Lung (tissue), 12 donors: ENCODE data around the gene SNED1. TPM values are rescaled to one million over a fixed set of nuclear protein-coding genes. Genes with fewer than 3 reads are reported as not detected.

ENCODE experiments used
- ATAC-seq: fragments of 200-7000 bp; cut with Tn5 transposase; one replicate; pipeline ENCODE4 v1.9.1; 2020; ENCODE audit warnings: moderate number of reproducible peaks; ENCODE audit not compliant: insufficient read depth, low FRiP score
- DNase-seq, 3 donors: peaks; one replicate each; pipeline ENCODE4 v3.0.0-alpha.2; 2013 to 2017
- H3K27ac ChIP-seq, 2 donors: one replicate each; pipeline ENCODE4 v1.5.1; 2013; ENCODE audit warnings: mild to moderate bottlenecking in 2 of 2, moderate library complexity in 2 of 2, control low read depth in 1 of 2, inconsistent platforms in 1 of 2, low read depth in 1 of 2, low read length in 1 of 2
- H3K27me3 ChIP-seq, 3 donors: one replicate each; pipeline ENCODE4 v1.5.1; 2013; ENCODE audit warnings: low read length in 2 of 3; ENCODE audit not compliant: control insufficient read depth in 3 of 3, insufficient read depth in 3 of 3
- H3K36me3 ChIP-seq, 4 donors: one replicate each; pipeline ENCODE4 v1.5.1; 2013; ENCODE audit warnings: low read length in 4 of 4, mild to moderate bottlenecking in 1 of 4, moderate library complexity in 1 of 4; ENCODE audit not compliant: control insufficient read depth in 4 of 4, insufficient read depth in 4 of 4
- H3K4me1 ChIP-seq, 5 donors: one replicate each; pipeline ENCODE4 v1.5.1; 2013; ENCODE audit warnings: low read length in 5 of 5, mild to moderate bottlenecking in 2 of 5, moderate library complexity in 1 of 5; ENCODE audit not compliant: control insufficient read depth in 5 of 5, insufficient read depth in 5 of 5
- H3K4me3 ChIP-seq: one replicate; pipeline ENCODE4 v1.5.1; 2013; ENCODE audit warnings: mild to moderate bottlenecking, control low read depth, moderate library complexity
- H3K9ac ChIP-seq, 2 donors: one replicate each; pipeline ENCODE4 v1.5.1; 2013; ENCODE audit warnings: low read length in 2 of 2, control low read depth in 1 of 2; ENCODE audit not compliant: insufficient read depth in 1 of 2
- H3K9me3 ChIP-seq, 4 donors: one replicate each; pipeline ENCODE4 v1.5.1; 2013; ENCODE audit warnings: low read length in 3 of 4, mild to moderate bottlenecking in 1 of 4, moderate library complexity in 1 of 4; ENCODE audit not compliant: control insufficient read depth in 4 of 4, insufficient read depth in 3 of 4
- CTCF ChIP-seq: IDR thresholded peaks from 2 replicates; pipeline ENCODE4 v1.5.1; 2012; ENCODE audit warnings: mild to moderate bottlenecking; ENCODE audit errors: control extremely low read depth, extremely low read depth
- WGBS, 2 donors: extraction: QIAGEN DNeasy Blood & Tissue Kit; methylation state at CpG; one replicate each; pipeline ENCODE4 v1.1.7; 2013; 5-methylcytosine and 5-hydroxymethylcytosine counted together
- polyA plus RNA-seq, 2 donors: library from polyadenylated mRNA; stranded (reverse); fragments of 200-250 nt; gene quantifications; one replicate each; pipeline ENCODE4 v1.2.1, GENCODE V29; 2013
- total RNA-seq, 2 donors: library from RNA; depleted of rRNA in 1 of 2; stranded (reverse); fragments of >200 nt in 1 of 2; gene quantifications; one replicate each; pipeline ENCODE4 v1.2.1, GENCODE V29; 2014 to 2021
- donor health status: control.
- donor health status: control.
- donor health status: Bipolar disorder and iron deficiency.
- donor health status: healthy.
- donor health status: DM: yes; HTN: yes; CAD: no.

SNED1 gene
- total and polyA plus RNA-seq, 4 donors, result 5.9 to 74.6 (median 34.7) TPM

DNA sequence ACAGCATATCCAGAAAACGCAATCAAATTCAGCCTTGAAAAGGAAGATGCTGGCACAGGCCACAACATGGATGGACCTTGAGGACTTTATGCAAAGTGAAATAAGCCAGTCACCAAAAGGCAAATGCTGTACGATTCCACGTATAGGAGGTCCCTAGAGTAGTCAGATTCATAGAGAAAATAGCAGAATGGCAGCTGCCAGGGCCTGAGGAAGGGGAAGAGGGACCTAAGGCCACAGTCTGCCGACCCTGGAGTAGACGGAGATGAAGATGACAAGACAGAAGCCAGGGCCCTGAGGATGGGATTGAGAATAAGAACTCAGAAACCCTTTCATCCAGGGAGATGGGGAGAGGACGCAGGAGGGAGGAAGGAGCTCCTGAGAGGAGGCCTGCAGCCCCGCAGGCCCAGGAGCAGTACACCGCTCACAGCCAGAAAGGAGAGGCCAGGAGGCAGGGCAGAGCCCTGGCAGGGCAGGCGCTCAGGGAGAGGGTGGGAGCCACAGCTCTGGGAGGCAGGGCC is 111.7 kb downstream of the SNED1 start:
- no peak for TF ChIP-seq CTCF
- DNase-seq (no peak), ATAC-seq (no peak)
- Histone ChIP-seq H3K9ac (no peak overlapping the region), H3K36me3 (peaks cover 0 to 8% (median 0%) of the 10 kb centered on the region in 4 donors), H3K4me1 (peaks cover 0 to 11% (median 0%) of the 10 kb centered on the region in 5 donors), H3K9me3 (no peaks in the 10 kb centered on the region), H3K27ac (no peak overlapping the region), H3K4me3 (no peak overlapping the region), H3K27me3 (no peaks in the 10 kb centered on the region)
- 95 to 96% methylated on average over 9 of the region's 9 CpGs for WGBS, 2 donors

DNA sequence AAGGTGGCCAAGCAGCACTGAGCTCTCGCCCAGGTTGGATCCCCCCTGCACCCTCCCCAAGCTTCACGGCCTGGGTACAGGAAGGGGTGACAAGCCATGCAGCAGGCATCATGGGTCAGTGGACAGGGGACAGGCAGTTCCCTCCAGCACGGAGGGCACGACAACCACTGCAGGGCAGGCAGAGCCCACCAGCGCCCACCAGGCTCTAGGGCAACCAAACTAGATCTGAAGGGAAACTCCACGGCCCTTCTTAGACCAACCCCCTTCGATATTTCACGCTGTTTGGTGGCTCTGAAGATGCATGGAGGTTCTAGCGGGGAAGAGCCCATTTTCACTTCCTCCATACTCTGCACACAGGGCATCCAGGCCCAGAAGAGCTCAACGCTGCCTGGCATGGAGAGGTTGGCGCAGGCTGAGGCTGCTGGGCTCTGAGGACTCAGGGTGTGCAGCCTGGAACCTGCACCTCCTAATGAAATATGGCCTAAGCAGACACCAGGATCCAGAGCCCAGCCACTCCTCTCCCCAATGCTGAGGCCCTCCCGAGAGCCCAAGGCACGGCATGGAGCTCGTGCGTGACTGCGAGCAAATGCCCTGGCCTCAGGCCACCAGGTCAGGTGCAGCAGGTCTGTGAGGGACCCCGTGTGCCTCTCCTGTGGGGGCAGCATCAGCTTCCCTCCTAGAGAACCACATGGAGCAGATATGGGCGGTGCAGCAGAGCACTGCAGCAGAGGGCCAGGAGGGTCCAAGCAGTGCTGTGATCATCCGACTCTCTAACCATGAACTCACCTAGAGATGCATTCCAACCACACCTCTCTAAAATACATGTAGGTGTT is 112.4 kb downstream of the SNED1 start:
- Histone ChIP-seq H3K27ac (peak overlapping the region in 1 of 2 donors; percentile 11), H3K9me3 (no peaks in the 10 kb centered on the region), H3K4me1 (peaks cover 0 to 10% (median 0%) of the 10 kb centered on the region in 5 donors), H3K36me3 (peaks cover 0 to 8% (median 0%) of the 10 kb centered on the region in 4 donors), H3K4me3 (no peak overlapping the region), H3K27me3 (no peaks in the 10 kb centered on the region), H3K9ac (no peak overlapping the region)
- no peak for TF ChIP-seq CTCF
- WGBS, 2 donors, result 87 to 93% methylated on average over 19 of the region's 19 CpGs
- DNase-seq, result no peak
- no peak for ATAC-seq

DNA sequence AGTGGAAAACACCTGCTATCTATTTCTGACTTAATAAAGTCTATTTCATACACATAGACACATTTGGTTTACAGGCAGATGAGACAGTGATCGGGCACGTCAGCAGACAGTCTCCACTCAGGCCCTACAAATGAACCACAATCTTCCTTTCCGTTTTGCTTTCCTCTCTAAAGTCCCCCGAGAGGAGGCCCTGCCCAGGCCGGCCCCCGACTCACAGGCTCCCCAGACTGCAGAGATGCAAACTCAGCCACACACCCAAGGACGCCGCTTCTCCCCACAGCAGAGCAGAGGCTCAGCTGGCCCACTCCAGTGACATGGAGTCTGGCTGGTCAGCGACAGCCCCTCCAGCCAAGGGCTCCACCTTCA is 113.0 kb downstream of the SNED1 start:
- no peak for TF ChIP-seq CTCF
- no peaks in the 10 kb centered on the region for H3K9me3 ChIP-seq
- ATAC-seq (no peak), DNase-seq (no peak)
- peaks cover 0 to 8% (median 0%) of the 10 kb centered on the region in 4 donors for H3K36me3 ChIP-seq
- H3K4me3 ChIP-seq, result no peak overlapping the region
- peaks cover 0 to 9% (median 0%) of the 10 kb centered on the region in 5 donors for H3K4me1 ChIP-seq
- H3K27me3 ChIP-seq, result no peaks in the 10 kb centered on the region
- no peak overlapping the region for H3K9ac ChIP-seq
- 88 to 95% methylated on average over 9 of the region's 9 CpGs for WGBS, 2 donors
- H3K27ac ChIP-seq, result no peak overlapping the region
